ENCODE measurements around the gene EGFLAM.

- TF ChIP-seq, protein P1, sequence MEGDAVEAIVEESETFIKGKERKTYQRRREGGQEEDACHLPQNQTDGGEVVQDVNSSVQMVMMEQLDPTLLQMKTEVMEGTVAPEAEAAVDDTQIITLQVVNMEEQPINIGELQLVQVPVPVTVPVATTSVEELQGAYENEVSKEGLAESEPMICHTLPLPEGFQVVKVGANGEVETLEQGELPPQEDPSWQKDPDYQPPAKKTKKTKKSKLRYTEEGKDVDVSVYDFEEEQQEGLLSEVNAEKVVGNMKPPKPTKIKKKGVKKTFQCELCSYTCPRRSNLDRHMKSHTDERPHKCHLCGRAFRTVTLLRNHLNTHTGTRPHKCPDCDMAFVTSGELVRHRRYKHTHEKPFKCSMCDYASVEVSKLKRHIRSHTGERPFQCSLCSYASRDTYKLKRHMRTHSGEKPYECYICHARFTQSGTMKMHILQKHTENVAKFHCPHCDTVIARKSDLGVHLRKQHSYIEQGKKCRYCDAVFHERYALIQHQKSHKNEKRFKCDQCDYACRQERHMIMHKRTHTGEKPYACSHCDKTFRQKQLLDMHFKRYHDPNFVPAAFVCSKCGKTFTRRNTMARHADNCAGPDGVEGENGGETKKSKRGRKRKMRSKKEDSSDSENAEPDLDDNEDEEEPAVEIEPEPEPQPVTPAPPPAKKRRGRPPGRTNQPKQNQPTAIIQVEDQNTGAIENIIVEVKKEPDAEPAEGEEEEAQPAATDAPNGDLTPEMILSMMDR (IDR thresholded peaks at IDR 0.05; ENCODE audit: poor library complexity) = no peak
- no peak for TF ChIP-seq EZH2phosphoT487 (IDR thresholded peaks at IDR 0.05; ENCODE audit: low read depth, severe bottlenecking, unreplicated experiment)
These were observed 28.8 kb downstream of the EGFLAM start for GRCh38 chr5:38287124-38287523.
